ENCODE results near the gene PREPL. TPM values are rescaled to one million over a fixed set of nuclear protein-coding genes. Genes with fewer than 3 reads are reported as not detected.

Gene PREPL
- total RNA-seq, 1 experiment from 2014 or later: 47.6 TPM

DNA sequence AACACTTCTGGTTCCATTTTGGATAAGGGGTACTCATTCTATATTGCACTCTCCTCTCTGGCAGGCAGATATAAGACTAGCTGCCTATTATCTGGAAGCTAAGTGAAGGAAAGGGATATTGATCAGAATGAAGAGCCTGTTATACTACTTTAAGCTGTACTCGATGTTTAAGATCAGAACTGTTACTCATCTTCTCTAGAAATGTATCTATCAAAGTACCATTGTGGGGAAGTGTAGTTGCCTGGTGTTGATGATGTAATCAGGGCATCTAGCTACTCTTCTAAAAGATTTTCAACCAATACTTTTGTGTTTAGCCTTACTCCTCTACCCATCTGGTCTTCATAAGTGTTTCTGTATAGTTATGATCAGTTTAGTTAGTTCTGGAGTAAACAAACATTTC is 6.3 kb upstream of the PREPL start:
- no peak for DNase-seq (ENCODE audit: low spot score)
- Histone ChIP-seq H3K36me3 (ENCODE audit: insufficient read depth, low read length, poor library complexity, severe bottlenecking) (no peaks in the 10 kb centered on the region), H3K27me3 (replicated peaks; ENCODE audit: insufficient read depth, low read depth, low read length, poor library complexity) (no peaks in the 10 kb centered on the region), H3K4me1 (ENCODE audit: insufficient read depth, low read length, poor library complexity, severe bottlenecking) (no peaks in the 10 kb centered on the region), H3K27ac (ENCODE audit: low read depth, low read length, poor library complexity, severe bottlenecking) (no peak overlapping the region), H3K9me3 (ENCODE audit: low read depth, low read length, poor library complexity, severe bottlenecking) (no peaks in the 10 kb centered on the region), H3K4me3 (ENCODE audit: low read depth, low read length, poor library complexity, severe bottlenecking) (no peak overlapping the region)
- intact Hi-C loops (cut with micrococcal nuclease; ENCODE audit: unreplicated experiment): loop anchor here (10.0 kb wide), 1 partner anchor 123 kb away; no protein-coding TSS in a partner anchor
- no TSS peak for BruUV-seq (replicated peaks)
- ChIA-PET POLR2A (ENCODE audit: low non-redundant PET) (no interaction called here), CTCF (no interaction called here)
- no peak for TF ChIP-seq CTCF (conservative IDR thresholded peaks at IDR 0.05; ENCODE audit: low read depth, low read length)

DNA sequence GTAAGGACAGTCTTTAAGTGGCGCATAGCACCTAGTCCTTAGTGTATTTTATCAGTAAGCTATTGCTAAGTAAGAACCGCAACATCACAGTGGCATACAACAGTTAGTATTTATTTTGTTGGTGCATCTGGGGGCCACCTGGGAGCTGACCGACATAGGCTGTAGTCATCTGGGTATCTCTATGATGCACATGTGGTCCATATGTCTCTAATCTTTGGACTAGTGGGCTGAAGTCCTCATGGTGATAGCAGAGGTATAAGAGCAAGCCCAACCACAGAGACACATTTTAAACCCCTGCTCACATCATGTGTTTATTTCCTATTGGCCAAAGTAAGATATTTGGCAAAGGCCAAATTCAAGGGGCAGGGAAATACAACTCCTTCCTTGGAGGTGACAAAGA is 3.3 kb upstream of the PREPL start:
- TF ChIP-seq EZH2 (IDR thresholded peaks at IDR 0.05; ENCODE audit: borderline replicate concordance, low read depth, low read length, poor library complexity, severe bottlenecking) (no peak), CTCF (conservative IDR thresholded peaks at IDR 0.05; ENCODE audit: low read depth, low read length) (no peak)
- H3K4me1 ChIP-seq (ENCODE audit: insufficient read depth, low read length, poor library complexity, severe bottlenecking): peaks cover 7% of the 10 kb centered on the region
- H3K9me3 ChIP-seq (ENCODE audit: low read depth, low read length, poor library complexity, severe bottlenecking): no peaks in the 10 kb centered on the region
- intact Hi-C loops (cut with micrococcal nuclease; ENCODE audit: unreplicated experiment): loop anchor here (10.0 kb wide), 1 partner anchor 120 kb away; no protein-coding TSS in a partner anchor
- POLR2A ChIA-PET (ENCODE audit: low non-redundant PET): no interaction called here
- H3K4me3 ChIP-seq (ENCODE audit: low read depth, low read length, poor library complexity, severe bottlenecking): no peak overlapping the region
- DNase-seq (ENCODE audit: low spot score): no peak
- BruUV-seq (replicated peaks): no TSS peak
- CTCF ChIA-PET: no interaction called here
- H3K27me3 ChIP-seq (replicated peaks; ENCODE audit: insufficient read depth, low read depth, low read length, poor library complexity): no peaks in the 10 kb centered on the region
- no peaks in the 10 kb centered on the region for H3K36me3 ChIP-seq (ENCODE audit: insufficient read depth, low read length, poor library complexity, severe bottlenecking)
- no peak overlapping the region for H3K27ac ChIP-seq (ENCODE audit: low read depth, low read length, poor library complexity, severe bottlenecking)

DNA sequence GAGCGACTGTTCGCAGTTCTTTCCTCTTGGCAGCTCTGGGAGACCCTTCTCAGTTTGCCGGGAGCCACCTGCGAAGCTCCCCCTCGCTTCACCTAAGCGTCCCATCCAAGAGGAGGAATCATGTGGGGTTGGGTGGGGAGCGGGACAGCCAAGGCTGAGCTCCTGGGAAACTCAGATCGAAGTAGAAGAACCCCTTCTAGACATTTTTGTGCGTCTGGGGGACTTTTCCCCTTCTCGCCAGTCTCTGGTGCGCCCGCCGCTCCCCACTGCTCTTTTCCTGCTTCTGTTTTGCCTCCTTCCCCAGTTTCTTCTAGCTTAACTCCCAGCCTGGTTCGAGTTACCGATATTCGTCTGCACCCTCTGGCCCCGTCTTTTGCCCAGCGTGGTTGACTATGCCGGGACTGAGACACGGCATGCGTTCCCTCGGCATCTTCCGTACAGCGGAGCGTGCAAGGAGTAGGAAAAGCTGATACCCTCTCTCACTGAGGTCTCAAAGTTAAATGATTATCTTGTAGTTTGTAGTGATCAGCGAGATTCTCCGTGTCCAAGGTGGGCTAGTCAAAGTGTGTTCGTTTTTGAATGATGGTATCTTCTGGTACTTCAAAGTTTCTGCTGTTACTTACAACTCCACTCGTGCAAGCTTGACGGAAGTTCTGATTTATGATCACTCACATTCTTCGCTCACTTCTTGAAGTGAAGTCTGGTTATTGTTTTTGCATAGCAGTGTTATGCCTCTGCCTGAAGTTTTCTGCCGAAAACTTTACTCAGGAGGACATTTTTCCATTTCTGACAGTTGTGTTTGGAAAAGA is 1.1 kb upstream of the PREPL start:
- Histone ChIP-seq H3K27me3 (replicated peaks; ENCODE audit: insufficient read depth, low read depth, low read length, poor library complexity) (no peaks in the 10 kb centered on the region), H3K9me3 (ENCODE audit: low read depth, low read length, poor library complexity, severe bottlenecking) (no peaks in the 10 kb centered on the region), H3K36me3 (ENCODE audit: insufficient read depth, low read length, poor library complexity, severe bottlenecking) (no peaks in the 10 kb centered on the region), H3K4me1 (ENCODE audit: insufficient read depth, low read length, poor library complexity, severe bottlenecking) (peaks cover 7% of the 10 kb centered on the region), H3K4me3 (ENCODE audit: low read depth, low read length, poor library complexity, severe bottlenecking) (peak overlapping the region; percentile 75), H3K27ac (ENCODE audit: low read depth, low read length, poor library complexity, severe bottlenecking) (peak overlapping the region; percentile 98)
- DNase-seq (ENCODE audit: low spot score): peak; percentile 67
- TF ChIP-seq EZH2 (IDR thresholded peaks at IDR 0.05; ENCODE audit: borderline replicate concordance, low read depth, low read length, poor library complexity, severe bottlenecking) (no peak), CTCF (conservative IDR thresholded peaks at IDR 0.05; ENCODE audit: low read depth, low read length) (no peak)
- CTCF ChIA-PET: interaction anchor here (0.9 to 1.7 kb wide), 2 partner anchors 318 to 587 kb away, joined by 3 to 6 read pairs; no protein-coding TSS in a partner anchor
- intact Hi-C loops (cut with micrococcal nuclease; ENCODE audit: unreplicated experiment): loop anchor here (10.0 kb wide), 1 partner anchor 118 kb away; no protein-coding TSS in a partner anchor
- no TSS peak for BruUV-seq (replicated peaks)
- POLR2A ChIA-PET (ENCODE audit: low non-redundant PET): no interaction called here
